Measurements from ENCODE around the gene TMEM82.
"Not testable (repeated sequence)": the region's sequence is repeated elsewhere in the genome, so short reads cannot be mapped to it uniquely, and the experiment has no call there.

The TMEM82 gene

DNA sequence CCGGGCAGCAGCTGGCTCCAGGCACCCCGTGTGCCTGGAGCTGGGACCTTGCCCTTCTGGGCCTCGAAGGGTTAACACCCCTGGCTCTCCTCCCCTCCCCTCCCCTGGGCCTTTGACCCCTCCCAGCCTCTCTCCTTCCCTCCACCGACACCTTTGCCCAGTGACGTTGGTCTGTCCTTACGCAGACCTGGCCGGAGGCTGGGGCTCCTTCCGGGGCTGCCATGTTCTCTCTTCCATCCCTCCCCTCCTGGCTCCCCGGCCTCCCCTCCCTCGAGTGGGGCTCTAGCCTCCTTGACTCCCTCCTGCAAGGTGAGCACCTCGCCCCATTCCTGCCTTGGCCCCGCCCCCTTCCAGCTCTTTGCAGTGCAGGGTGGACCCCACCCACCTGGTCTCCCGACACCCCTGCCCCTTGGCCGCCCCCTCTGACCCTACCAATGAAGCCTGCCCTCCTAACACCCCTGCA is at the start of gene TMEM82:
TSS of gene TMEM82 (plus strand) at position 161 of the 463 bp plus-strand sequence. CDS start at position 222, 61 bp downstream.
- DNase-seq (ENCODE audit: low read depth, low spot score) = no peak

DNA sequence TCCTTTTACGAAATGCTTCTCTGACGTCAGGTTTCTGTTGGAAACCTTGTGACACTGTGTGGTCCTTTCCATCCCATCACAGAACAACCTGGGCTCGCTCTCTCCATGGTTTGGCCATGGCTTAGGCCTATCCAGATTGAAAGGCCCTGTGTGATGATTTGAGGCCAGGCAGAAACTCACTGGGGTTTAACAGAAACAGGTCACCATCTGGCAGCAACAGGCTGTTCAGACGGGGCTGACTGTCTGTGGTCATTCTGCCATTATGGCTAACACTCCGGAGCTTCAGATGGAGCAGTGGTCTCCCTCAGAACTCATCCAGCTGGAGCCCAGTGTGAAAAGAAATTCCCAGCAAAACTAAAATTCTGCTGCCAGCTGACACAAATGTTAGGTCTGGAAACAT is 48.9 kb upstream of the TMEM82 start:
- DNase-seq (ENCODE audit: low read depth, low spot score) = no peak

DNA sequence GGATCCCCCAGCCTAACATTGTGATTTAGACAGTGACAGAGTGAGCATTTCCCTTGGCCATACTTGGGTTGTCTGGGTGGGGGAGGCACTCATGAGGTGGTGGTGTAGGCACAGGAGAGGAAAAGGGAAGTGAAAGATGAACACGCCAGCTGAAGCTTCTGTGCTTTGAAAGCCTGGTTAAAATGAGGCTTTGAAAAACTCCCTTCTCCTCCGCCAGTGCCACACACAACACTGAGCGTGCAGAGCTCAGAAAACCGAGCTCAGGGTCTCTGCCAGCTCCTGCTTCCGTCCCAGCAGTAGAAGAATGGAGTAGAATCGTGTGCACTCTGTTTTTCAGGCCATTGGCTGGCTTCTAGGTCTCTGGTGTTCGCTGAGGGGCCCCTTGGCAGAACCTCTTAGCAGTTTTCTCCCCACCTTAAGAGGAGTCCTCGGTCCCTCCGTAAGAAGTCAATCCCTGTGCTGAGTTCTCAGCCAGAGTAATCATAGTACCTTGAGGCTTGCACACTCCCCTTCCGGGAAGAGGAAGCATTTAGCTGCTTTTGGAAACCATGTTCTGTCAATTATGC is 45.3 kb upstream of the TMEM82 start:
- peak; percentile 14 for DNase-seq (ENCODE audit: low read depth, low spot score)

DNA sequence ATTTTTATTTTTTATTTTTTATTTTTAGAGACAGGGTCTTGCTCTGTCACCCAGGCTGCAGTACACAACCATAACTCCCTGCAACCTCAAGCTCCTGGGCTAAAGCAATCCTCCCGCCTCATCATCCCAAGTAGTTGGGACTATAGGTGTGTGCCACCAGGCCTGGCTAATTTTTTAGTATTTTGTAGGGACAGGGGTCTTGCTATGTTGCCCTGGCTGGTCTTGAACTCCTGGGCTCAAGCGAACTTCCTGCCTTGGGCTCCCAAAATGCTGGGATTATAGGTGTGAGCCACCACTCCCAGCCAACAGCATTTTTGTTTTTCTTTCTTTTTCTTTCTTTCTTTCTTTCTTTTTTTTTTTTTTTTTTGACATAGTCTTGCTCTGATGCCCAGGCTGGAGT is 44.1 kb upstream of the TMEM82 start:
- DNase-seq (ENCODE audit: low read depth, low spot score) = no peak

DNA sequence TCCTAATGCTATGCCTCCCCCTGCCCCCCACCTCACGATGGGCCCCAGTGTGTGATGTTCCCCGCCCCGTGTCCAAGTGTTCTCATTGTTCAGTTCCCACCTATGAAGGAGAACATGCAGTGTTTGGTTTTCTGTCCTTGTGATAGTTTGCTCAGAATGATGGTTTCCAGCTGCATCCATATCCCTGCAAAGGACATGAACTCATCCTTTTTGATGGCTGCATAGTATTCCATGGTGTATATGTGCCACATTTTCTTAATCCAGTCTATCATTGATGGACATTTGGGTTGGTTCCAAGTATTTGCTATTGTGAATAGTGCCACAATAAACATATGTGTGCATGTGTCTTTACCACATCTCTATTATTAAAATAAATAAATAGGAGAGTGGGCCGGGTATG is 43.0 kb upstream of the TMEM82 start:
- not testable (repeated sequence) for DNase-seq (ENCODE audit: low read depth, low spot score)

DNA sequence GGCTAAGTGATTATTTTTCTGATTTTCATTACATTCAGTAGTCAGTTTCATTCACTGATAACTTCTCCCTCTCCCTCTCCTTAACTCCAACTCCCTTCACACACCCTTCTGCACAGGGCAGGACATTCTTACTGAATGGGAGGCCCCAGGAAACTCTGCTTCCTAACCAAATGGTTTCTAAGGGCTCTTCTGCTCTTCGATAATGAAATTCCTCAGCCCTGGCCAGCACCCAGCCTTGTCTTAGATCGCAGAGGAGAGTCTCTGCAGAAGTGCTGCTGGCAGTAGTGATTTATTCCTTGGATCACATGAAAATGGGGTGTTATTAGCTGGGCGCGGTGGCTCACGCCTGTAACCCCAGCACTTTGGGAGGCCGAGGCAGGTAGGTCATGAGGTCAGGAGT is 41.8 kb upstream of the TMEM82 start:
- DNase-seq (ENCODE audit: low read depth, low spot score) = no peak

DNA sequence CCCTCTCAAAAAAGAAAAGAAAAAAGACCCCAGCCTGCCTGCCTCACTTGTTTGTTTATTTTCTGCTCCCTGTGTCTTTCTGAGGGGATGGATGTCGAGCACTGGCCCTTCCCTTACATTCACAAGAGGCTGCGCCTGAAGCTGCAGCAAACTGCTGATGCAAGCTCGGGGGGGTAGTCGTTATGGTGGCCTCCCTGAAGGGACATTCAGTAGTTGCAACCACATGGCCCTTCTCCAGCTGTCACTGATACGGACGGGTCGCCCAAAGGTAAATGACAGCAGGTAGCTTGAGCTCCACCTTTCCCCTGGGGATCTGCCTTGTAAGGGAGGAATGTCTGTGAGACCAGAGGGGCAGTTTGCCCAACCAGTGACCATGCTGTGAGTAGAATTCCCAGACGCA is 40.5 kb upstream of the TMEM82 start:
- DNase-seq (ENCODE audit: low read depth, low spot score) = no peak

DNA sequence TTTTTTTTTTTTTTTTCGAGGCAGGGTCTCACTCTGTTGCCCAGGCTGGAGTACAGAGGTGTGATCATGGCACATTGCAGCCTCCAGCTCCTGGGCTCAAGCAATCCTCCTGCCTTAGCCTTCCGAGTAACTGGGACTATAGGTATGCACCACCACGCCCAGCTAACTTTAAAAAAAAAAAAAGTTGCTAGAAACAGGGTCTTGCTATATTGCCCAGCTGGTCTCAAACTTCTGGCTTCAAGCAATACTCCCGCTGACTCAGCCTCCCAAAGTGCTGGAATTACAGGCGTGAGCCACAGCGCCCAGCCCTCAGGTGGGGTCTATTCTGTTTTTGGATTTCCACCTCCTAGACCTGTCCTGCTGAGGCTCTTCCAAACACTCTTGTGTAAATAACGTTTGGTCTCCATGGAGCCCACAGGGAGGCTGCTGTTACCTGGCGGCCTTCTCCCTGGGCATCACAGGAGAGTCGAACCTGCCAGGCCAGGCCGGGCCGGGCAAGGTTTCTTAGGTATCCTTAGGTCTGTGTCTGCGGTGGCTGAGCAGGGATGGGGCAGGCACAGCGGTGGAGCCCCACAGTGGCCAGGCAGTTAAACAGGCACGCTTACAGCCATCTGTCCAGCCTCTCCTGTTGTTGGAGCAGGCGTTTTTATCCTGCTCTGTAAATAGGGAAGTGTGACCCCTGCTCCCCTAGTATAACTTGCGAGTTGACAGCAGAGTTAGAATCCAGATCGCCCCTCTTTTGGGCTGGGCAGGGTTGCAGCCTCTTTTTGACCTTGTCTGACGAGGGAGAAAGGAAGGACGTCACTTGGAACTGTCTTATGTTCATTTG is 39.4 kb upstream of the TMEM82 start:
- DNase-seq (ENCODE audit: low read depth, low spot score) = no peak

DNA sequence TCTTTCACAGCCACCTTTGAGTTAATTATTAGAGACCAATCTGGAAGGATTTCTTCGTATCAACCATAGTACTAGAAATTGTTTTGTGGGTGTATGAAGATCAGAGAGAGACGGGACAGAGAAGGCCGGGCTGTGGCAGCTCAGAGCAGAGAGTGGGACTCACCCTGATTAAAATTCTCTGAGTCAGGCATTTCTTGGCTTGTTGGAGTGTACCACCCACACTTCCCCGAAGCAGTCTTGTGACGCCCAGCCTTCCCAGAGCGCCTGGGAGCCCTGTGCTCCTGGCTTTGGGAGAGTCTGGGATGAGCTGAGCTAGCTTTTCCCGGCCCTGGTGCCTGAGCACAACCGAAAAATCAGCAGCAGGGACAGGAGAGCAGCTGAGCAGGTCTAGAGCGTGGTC is 38.7 kb upstream of the TMEM82 start:
- DNase-seq (ENCODE audit: low read depth, low spot score) = no peak

DNA sequence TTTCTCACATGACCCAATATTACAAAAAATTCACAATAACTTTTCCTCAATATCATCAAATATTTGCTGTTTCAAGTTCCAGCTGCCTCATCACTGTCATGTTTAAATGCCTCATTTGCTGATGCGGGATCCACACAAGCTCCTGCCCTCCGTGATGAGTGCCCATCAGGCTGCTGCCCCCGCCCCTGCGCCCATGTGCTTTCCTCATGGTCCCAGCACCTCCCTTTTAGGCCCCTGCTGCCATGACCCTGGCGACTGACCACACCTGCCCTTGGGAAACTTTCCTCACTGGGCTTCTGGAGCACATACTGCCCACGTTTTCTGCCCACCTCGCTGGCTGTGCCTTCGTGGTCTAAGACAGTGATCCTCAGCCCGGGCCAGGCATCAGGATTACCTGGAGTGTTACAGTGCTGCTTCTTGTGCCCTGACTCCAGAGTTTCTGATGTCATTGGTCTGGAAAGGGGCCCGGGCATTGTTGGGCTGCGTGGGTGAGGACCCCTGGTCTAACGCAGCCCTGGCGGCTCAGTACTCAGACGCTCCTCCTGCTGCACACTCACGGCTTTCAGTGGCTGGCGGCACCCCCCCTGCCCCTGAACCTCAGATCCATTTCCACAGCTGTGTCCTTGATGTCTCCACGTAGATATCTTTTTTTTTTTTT is 37.6 kb upstream of the TMEM82 start:
- DNase-seq (ENCODE audit: low read depth, low spot score) = no peak

DNA sequence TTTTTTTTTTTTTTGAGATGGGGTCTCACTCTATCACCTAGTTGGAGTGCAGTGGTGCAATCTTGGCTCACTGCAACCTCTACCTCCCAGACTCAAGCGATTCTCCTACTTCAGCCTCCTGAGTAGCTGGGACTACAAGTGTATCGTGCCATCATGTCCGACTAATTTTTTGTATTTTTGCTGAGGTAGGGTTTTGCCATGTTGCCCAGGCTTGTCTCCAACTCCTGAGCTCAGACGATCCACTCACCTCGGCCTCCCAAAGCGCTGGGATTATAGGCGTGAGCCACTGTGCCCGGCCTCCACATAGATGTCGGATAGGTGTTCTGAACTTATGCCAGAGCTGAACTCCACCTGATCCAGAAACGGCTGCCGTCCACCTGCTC is 37.1 kb upstream of the TMEM82 start:
- DNase-seq (ENCODE audit: low read depth, low spot score) = no peak

DNA sequence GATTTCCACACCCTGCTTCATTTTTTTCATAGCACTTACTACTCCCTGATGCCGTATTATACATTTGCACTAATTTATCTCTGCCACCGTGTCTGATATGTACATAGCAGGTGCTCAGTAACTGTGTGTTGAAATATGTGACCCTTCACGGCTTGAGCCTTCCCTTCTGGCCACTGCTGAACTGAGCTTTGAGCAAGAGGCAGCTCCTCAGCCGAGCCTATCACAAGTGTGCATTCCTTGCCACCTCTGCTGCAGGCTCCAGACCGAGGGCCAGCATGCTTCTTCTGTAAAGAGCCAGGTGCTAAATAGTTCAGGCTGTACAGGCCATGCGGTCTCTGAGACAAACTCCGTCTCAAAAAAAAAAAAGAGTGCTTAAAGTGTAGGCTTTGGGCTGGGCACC is 35.5 kb upstream of the TMEM82 start:
- no peak for DNase-seq (ENCODE audit: low read depth, low spot score)

DNA sequence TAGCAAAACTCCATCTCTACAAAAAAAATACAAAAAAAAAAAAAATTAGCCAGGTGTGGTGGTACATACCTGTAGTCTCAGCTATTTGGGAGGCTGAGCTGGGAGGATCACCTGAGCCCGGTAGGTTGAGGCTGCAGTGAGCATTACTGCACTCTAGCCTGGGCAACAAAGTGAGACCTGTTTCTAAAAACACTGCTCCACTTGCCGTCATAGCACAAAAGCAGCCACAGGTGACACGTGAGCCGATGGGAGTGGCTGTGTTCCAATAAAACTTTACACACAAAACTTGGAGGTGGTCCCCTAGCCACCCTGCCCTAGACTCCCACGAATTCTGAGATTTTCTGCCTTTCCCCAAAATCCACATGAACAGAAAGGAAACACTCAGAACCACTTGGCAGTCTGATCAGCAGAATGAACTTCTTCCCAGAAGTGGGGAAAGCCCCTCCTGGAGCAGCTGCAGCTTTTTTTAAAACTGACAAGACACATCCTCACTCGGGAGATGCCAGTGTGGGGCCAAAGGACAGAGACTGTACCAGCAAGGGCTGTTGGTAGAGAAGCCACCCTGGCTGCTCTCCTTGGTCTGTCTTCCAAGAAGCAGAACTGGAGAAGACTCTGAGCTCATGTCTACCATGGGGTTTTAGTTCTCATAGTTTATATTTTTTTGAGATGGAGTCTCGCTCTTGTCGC is 34.9 kb upstream of the TMEM82 start:
- no peak for DNase-seq (ENCODE audit: low read depth, low spot score)

DNA sequence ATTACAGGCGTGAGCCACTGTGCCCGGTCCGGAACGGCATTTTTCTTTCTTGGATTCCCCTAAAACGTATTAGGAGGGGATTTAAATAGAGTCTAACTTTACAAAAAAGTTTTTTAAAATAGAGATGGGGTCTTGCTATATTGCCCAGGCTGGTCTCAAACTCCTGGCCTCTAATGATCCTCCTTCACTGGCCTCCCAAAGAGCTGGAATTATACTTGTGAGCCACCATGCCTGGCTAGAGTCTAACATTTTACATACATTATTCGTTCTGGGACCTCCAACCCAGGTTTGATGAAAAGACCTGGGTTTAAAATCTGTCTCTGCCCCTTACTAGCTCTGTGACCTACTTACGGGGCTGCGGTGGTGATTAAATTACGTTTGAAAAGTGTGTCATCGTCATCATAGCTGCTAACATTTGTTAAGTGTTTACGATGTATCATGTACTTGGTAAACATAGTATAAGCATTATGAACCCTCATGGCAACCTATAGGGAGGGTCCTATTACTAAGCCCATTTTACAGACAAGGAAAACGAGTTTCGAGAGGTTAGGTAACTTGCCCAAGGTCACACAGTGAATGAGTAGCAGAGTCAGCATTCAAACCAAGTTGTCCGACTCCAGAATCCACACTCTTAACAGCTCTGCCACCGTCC is 33.7 kb upstream of the TMEM82 start:
- DNase-seq (ENCODE audit: low read depth, low spot score) = no peak

DNA sequence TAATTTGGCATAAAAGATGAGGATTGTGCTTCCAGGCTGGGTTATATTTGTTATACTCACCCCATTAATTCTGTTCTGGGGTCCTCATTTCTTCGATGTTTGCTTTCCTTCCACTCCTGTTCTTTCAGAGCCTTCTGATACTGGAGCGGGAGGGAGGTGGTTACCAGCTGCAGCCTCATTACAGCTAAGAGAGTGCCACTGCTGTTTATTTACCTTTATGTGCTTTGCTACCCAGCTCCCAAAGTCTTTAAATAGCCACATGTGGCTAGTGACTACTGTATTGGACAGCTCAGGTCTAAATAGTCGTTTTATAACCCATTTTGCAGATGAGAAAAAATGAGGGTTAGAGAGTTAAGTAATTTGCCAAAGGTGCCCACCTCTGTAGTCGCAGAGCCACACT is 33.1 kb upstream of the TMEM82 start:
- DNase-seq (ENCODE audit: low read depth, low spot score) = no peak

DNA sequence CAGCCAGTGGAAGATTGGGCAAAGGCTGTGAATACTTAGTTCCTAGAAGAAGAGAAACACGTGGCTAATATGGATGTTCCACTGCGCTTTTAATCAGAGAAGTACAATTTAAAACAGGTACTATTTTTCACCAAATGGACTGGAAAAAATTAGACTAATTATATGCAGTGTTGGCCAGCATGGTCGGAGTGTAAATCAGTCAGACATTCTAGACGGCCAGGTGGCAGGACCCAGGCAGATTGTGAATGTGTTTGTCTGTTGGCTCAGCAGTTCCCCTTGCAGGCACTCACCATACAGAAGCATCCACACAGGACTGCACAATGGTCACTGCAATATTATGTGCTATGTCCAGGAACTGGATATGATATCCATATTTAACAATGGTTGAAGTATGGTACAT is 30.1 kb upstream of the TMEM82 start:
- no peak for DNase-seq (ENCODE audit: low read depth, low spot score)

DNA sequence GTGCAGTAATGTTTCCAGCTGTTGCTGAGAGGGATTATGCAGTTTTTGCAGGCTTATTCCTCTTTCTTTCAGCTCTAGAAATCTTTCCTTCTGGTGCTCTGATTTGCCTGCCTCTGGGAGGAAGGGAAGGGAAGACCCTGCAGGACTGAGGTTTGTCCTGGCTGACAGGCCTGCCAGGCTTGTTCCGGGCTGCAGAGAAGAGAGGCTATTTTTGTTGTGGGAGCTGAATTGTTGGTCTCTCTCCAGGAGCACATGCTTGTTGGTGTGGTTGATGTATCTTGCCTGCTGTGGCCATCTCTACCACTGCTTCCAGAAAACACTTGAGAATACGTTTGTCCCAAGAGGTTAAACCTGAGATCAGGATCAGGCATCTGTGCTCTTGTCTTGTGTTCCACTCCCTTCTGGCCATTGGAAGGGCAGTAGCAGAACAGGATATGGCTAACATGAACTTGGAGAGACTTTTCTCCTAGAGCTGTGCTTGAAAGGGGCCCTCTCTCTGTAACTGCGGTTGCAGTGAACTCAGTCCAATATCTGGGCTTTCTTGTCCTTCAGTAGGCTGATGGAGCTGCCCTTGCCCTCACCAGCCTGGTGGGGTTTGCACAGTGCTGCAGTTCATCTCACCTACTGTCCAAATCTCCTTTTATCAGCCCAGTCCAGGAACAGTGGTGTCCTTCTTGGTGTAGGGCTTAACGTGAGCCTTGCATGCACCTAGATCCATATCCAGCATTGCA is 27.7 kb upstream of the TMEM82 start:
- no peak for DNase-seq (ENCODE audit: low read depth, low spot score)

DNA sequence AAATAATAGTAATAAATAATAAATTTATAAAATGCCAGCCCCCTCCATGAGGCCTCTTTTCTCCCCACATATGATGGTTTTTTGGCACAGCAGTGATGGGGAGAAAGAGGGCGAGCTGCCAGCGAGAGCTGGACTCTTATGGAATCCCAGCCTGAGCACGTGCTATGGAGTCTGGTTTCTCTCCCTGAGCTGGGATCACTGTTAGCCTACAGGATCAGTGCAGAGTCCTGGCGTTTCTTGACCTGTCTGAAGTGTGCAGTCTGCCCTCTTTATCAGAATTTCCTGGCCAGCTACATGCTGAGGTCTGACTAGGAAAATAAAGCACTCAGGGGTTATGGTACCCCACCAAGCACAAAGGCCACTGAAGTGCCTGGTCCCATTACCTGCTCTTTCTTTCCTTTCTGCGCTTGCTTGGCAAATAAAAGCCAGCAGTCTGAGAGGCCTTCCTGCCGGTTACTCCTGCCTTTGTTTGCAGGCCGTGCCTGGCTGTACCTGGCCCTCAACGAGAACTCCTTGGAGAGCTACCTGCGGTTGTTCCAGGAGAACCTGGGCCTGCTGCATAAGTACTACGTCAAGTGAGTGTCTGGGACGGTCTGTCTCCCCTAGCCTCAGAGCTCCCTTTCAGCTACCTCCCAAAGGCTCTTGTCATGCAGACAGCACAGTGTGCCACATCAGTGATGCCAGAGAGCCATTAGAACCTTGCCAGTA is 24.7 kb upstream of the TMEM82 start:
- DNase-seq (ENCODE audit: low read depth, low spot score) = no peak

DNA sequence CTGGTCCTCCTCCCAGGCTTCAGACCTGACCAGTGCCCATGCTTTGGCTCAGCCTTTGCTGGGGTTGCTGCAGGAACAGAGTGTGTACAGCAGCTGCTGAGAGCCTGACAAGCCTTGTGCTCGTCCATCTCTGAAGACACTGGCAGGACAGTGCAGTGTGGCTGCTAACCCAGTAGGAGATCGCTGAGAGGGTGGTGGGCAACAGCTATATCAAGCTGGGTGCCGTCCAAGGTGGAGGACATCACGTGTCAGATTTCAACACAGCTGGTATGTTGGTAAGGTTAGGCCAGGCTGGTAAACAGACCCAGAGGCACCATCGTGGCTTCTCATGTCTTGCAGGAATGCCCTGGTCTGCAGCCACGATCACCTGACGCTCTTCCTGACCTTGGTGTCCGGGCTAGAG is 24.1 kb upstream of the TMEM82 start:
- DNase-seq (ENCODE audit: low read depth, low spot score) = no peak

DNA sequence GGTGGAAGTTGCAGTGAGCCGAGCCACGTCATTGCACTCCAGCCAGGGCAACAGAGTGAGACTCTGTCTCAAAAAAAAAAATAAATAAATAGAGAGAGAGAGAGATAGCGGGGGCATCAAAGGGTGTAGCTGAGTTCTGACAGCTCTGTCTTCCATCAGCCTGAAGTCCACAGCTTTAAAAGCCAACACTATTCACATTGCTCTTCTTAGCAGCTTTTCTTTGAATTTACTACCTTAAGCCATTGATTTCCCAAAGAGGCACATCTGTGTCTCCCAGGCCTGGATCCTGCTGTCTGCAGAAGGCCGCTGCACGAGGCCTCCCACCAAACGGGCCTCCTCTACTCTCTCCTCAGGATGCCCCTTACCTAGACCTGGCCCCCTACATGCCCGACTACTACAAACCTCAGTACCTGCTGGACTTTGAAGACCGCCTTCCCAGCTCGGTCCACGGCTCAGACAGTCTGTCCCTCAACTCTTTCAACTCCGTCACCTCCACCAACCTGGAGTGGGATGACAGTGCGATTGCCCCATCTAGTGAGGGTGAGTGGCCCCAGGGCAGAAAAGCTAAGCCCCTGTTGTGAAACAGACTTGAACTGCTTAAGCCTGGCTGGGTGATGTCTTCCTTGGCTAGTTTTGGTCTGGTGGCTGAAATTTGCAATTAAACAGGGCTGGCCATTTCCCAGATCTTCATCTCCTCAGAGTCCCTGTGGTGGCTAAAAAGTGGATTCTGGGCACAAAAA is 22.7 kb upstream of the TMEM82 start:
- no peak for DNase-seq (ENCODE audit: low read depth, low spot score)
